Activated CD4-positive, alpha-beta memory T cell treated with anti-CD3 and anti-CD28 coated beads, Interleukin-2, amount 10 ng/mL, durations not matched to agents 7 days and 5 days (primary cell): ENCODE results near the gene CFP. TPM values are rescaled to one million over a fixed set of nuclear protein-coding genes. Genes with fewer than 3 reads are reported as not detected.
A peak's percentile ranks its signal among the peaks of the same experiment; 100 is the strongest.

ENCODE experiments used
- CTCF ChIA-PET: fragments of 350-600 bp; sonication (Branson Sonifier 250); formaldehyde crosslinking; loops from one replicate; lab custom pipeline; 2021; ENCODE audit warnings: antibody characterized with exemption, inconsistent platforms; lab: Charles Lee
- POLR2A ChIA-PET: fragments of 350-600 bp; sonication (Branson Sonifier 250); formaldehyde crosslinking; loops from one replicate; lab custom pipeline; 2021; ENCODE audit warnings: antibody characterized with exemption; lab: Charles Lee
- DNase-seq: peaks from one replicate; pipeline ENCODE4 v3.0.0-alpha.2; 2020
- H3K27ac Mint-ChIP-seq: one replicate; pipeline ENCODE4 v1.8.0; 2021; ENCODE audit warnings: mild to moderate bottlenecking, mixed read lengths
- H3K27me3 Mint-ChIP-seq: one replicate; pipeline ENCODE4 v1.8.0; 2021; ENCODE audit warnings: mixed read lengths
- H3K36me3 Mint-ChIP-seq: one replicate; pipeline ENCODE4 v1.8.0; 2021; ENCODE audit warnings: low read depth, mixed read lengths
- H3K4me1 Mint-ChIP-seq: one replicate; pipeline ENCODE4 v1.8.0; 2021; ENCODE audit warnings: mixed read lengths
- H3K4me3 Mint-ChIP-seq: one replicate; pipeline ENCODE4 v1.8.0; 2021; ENCODE audit warnings: mild to moderate bottlenecking, mixed read lengths
- H3K9me3 Mint-ChIP-seq: one replicate; pipeline ENCODE4 v1.8.0; 2021; ENCODE audit warnings: mixed read lengths
- total RNA-seq, 2 experiments: library from RNA; stranded (reverse); gene quantifications; one replicate each; pipeline ENCODE4 v1.2.3, GENCODE V29; 2021

The CFP gene
- total RNA-seq, 2 experiments from 2014 or later, result 15.7 to 18.6 TPM

DNA sequence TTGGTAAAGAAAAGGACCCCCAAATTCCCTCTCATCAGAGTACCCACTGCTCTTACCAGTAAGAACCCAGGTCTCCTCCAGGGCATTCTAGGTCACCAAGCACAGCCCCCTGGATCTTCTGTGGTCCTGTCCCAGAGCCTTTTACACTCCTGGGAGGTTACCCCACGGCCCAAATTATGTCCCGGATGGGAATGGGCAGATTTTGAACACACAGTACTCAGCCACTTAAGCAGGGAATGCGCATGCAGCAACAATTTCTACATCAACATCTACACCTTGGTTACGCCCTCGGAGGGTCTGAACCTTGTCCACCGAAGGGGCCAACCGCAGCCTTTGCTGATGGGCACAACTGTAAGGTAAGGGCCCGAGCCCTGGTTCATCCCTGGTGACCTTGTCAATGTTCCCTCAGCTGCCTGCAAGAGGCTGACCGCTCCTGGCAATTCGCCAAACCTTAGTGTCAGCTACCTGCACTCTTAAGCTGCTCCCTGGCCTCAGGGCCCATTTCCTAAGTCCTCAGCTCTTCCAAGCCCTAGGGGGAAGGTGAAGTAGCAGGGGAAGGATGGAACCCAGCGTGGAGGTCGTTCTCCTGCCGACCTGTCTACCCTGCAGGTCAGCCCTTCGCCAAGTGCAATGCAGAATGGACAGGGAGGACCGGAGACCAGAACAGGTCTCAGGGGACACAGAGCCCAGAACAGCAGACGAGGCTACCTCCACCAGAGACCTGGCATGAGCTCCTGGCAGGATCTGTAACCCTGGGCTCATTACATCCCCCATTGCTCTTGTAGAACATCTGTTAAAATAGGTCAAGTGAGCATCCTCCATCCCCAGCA lies 41.6 kb downstream of the CFP start:
- Mint-ChIP-seq H3K27ac (no peak overlapping the region), H3K27me3 (no peaks in the 10 kb centered on the region), H3K9me3 (no peaks in the 10 kb centered on the region), H3K4me3 (no peak overlapping the region), H3K36me3 (peaks cover 19% of the 10 kb centered on the region), H3K4me1 (peaks cover 15% of the 10 kb centered on the region)
- no peak for DNase-seq
- ChIA-PET CTCF (no interaction called here), POLR2A (no interaction called here)

- DNase-seq, result no peak
- Mint-ChIP-seq H3K4me3 (no peak overlapping the region), H3K4me1 (peaks cover 18% of the 10 kb centered on the region), H3K27me3 (no peaks in the 10 kb centered on the region), H3K27ac (no peak overlapping the region), H3K9me3 (no peaks in the 10 kb centered on the region), H3K36me3 (peaks cover 19% of the 10 kb centered on the region)
- ChIA-PET CTCF (no interaction called here), POLR2A (no interaction called here)
Measured at GRCh38 chrX:47587091-47587891, 42.4 kb downstream of the CFP start.

DNA sequence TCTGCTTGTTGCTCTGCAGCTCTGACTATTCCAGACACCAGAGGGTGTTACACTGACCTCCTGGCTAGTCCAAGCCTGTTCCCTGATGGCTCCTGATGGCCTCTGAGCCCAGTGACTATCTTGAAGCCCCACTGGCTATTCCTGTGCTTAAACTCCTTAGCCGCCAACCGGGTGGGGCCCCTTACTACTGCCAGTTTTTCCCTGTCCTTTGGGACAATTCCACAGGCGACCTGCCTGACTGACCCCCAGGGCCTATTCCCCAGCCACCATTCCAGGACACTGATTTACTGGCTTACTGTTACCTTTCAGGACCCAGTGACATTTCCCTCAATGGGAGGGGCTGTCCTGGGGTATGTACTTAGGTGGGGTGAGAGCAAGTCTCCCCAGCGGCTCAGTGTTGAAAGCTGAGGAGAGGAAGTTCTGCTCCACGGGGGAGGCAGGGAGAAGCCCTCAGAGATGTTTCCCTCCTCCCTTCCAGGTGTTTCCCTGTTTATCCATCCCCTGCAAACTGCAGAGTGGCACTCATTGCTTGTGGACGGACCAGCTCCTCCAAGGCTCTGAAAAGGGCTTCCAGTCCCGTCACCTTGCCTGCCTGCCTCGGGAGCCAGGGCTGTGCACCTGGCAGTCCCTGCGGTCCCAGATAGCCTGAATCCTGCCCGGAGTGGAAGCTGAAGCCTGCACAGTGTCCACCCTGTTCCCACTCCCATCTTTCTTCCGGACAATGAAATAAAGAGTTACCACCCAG lies 43.5 kb downstream of the CFP start:
- POLR2A ChIA-PET, result no interaction called here
- Mint-ChIP-seq H3K27ac (no peak overlapping the region), H3K4me1 (peaks cover 27% of the 10 kb centered on the region), H3K4me3 (no peak overlapping the region), H3K27me3 (no peaks in the 10 kb centered on the region), H3K36me3 (peaks cover 19% of the 10 kb centered on the region), H3K9me3 (no peaks in the 10 kb centered on the region)
- CTCF ChIA-PET, result no interaction called here
- DNase-seq, result no peak

- Mint-ChIP-seq H3K9me3 (no peaks in the 10 kb centered on the region), H3K27me3 (no peaks in the 10 kb centered on the region), H3K4me3 (no peak overlapping the region), H3K4me1 (peaks cover 31% of the 10 kb centered on the region), H3K27ac (no peak overlapping the region), H3K36me3 (peaks cover 19% of the 10 kb centered on the region)
- POLR2A ChIA-PET, result no interaction called here
- DNase-seq, result no peak
- CTCF ChIA-PET, result no interaction called here
Measured at GRCh38 chrX:47585273-47585672, 44.5 kb downstream of the CFP start.

DNA sequence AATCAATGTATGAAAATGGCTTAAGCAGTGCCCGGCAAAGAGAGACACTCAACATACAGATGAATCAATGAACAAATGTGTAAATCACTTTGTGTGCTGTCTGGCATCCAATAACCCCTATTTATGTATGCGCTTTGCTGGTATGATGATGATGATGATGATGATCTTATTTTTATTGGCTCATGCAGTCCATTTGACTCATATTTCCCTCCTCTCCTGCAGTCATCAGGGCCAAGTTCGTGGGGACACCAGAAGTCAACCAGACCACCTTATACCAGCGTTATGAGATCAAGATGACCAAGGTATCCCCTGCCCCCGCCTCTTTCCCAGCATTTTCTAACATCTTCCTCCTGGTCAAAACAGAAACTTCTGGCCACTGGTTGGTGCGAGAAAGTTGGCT lies 45.0 kb downstream of the CFP start:
- H3K36me3 Mint-ChIP-seq, result peaks cover 19% of the 10 kb centered on the region
- peaks cover 2% of the 10 kb centered on the region for H3K27me3 Mint-ChIP-seq
- peaks cover 34% of the 10 kb centered on the region for H3K4me1 Mint-ChIP-seq
- no peak overlapping the region for H3K27ac Mint-ChIP-seq
- ChIA-PET CTCF (no interaction called here), POLR2A (no interaction called here)
- no peaks in the 10 kb centered on the region for H3K9me3 Mint-ChIP-seq
- H3K4me3 Mint-ChIP-seq, result no peak overlapping the region
- no peak for DNase-seq

GRCh38 chrX:47583240-47583861 lies 46.4 kb downstream of the CFP start:
- H3K9me3 Mint-ChIP-seq, result no peaks in the 10 kb centered on the region
- H3K4me1 Mint-ChIP-seq, result peaks cover 44% of the 10 kb centered on the region
- H3K27me3 Mint-ChIP-seq, result peaks cover 2% of the 10 kb centered on the region
- DNase-seq, result no peak
- H3K36me3 Mint-ChIP-seq, result peaks cover 19% of the 10 kb centered on the region
- POLR2A ChIA-PET, result interaction anchor here (0.6 to 0.7 kb wide), 2 partner anchors 231 to 386 kb away, joined by 3 read pairs; no protein-coding TSS in a partner anchor
- CTCF ChIA-PET, result no interaction called here
- peak overlapping the region; percentile 60 for H3K4me3 Mint-ChIP-seq
- peak overlapping the region; percentile 40 for H3K27ac Mint-ChIP-seq

- Mint-ChIP-seq H3K27me3 (peaks cover 2% of the 10 kb centered on the region), H3K4me3 (peak within 1 kb of the TSS; percentile 60), H3K4me1 (peaks cover 49% of the 10 kb centered on the region), H3K36me3 (peaks cover 19% of the 10 kb centered on the region), H3K27ac (peak within 1 kb of the TSS; percentile 61), H3K9me3 (no peaks in the 10 kb centered on the region)
- ChIA-PET POLR2A (interaction anchor here (0.9 to 1.4 kb wide), 6 partner anchors 13 to 68 kb away, joined by 3 to 4 read pairs (median 3); partner anchors contain the start of genes ARAF and ELK1), CTCF (no interaction called here)
- DNase-seq, result peak; percentile 88
Measured at GRCh38 chrX:47581731-47582647, 47.7 kb downstream of the CFP start, which contains the start of gene TIMP1. TIMP1 (plus strand) TSS chrX:47582436; CDS start chrX:47583416, 980 bp downstream.

DNA sequence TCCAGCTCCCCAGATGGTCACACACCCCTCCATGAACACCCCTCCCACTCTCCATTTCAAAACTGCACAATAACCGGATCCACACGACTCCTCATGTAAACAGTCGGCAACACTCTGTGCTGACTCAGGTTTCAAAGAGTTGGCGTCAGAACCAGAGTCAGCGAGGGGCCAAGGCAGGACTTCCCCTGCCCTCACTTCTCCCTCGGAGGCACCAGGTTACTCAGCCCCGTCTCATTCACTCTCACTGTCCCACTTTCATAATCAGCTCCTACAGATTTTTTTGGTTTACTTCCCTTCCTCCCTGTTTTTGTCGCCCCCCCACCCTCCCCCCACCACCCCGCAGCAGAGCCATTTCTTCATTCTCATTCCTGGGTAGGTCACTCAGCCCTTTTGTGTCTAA lies 50.2 kb downstream of the CFP start:
- no peak overlapping the region for H3K4me3 Mint-ChIP-seq
- DNase-seq, result peak; percentile 44

DNA sequence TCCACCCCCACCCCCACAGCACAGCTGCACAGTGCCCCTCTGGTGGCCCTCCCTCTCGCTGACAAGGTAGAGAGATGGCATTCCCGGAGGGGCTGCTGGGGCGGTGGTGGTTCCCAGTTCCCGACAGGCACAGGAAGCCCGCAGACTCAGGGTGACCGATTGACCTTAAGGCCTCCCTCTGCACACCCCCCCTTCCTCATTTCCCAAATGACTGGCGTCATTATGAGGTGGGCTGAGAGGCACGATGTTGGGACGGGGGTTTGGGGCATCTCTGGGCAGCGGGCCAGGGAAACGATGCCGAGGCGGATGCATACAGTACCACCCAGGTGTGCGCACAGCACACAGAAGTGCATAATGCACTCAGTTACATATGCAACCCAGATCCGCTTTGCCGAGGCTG lies 51.0 kb downstream of the CFP start:
- H3K9me3 Mint-ChIP-seq, result no peaks in the 10 kb centered on the region

More for the DNA sequence above, 50.2 kb downstream of the CFP start:
- CTCF ChIA-PET, result no interaction called here
- Mint-ChIP-seq H3K36me3 (peaks cover 8% of the 10 kb centered on the region), H3K4me1 (peaks cover 47% of the 10 kb centered on the region), H3K27ac (peak overlapping the region; percentile 5), H3K27me3 (peaks cover 2% of the 10 kb centered on the region), H3K9me3 (no peaks in the 10 kb centered on the region)
- POLR2A ChIA-PET, result interaction anchor here (0.8 kb wide), 1 partner anchor 17 kb away, joined by 3 read pairs; no protein-coding TSS in a partner anchor

GRCh38 chrX:47577901-47578300 lies 51.8 kb downstream of the CFP start:
- ChIA-PET POLR2A (no interaction called here), CTCF (no interaction called here)
- Mint-ChIP-seq H3K27me3 (peaks cover 2% of the 10 kb centered on the region), H3K27ac (no peak overlapping the region), H3K4me1 (peaks cover 42% of the 10 kb centered on the region), H3K9me3 (no peaks in the 10 kb centered on the region), H3K36me3 (no peaks in the 10 kb centered on the region), H3K4me3 (no peak overlapping the region)
- DNase-seq, result no peak

More for the DNA sequence above, 51.0 kb downstream of the CFP start:
- Mint-ChIP-seq H3K4me1 (peaks cover 42% of the 10 kb centered on the region), H3K27ac (no peak overlapping the region), H3K27me3 (peaks cover 2% of the 10 kb centered on the region), H3K36me3 (peaks cover 4% of the 10 kb centered on the region), H3K4me3 (no peak overlapping the region)
- ChIA-PET CTCF (no interaction called here), POLR2A (no interaction called here)
- DNase-seq, result no peak

DNA sequence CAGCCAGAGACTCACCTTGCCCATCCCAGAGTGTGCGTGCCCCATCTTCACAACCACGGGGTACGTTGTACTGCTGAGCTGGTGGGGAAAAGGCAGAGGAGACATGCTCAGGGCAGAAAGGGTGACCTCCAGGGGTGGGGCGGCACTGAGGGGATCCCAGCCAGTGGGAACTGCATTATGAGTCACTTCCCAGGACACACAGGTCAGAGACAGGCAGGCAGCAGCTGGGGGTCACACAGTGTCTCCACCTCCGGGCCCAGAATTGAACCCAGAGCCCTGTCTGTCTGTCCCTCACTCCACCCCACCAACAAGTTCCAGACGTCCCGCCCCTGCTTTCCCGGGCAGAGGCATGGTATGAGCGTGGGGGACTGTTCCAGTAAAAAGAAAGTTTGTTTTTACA lies 52.3 kb downstream of the CFP start:
- ChIA-PET POLR2A (no interaction called here), CTCF (no interaction called here)
- DNase-seq, result no peak
- Mint-ChIP-seq H3K9me3 (no peaks in the 10 kb centered on the region), H3K4me3 (no peak overlapping the region), H3K27ac (no peak overlapping the region), H3K27me3 (peaks cover 2% of the 10 kb centered on the region), H3K36me3 (no peaks in the 10 kb centered on the region), H3K4me1 (peaks cover 41% of the 10 kb centered on the region)
